Measurements from ENCODE around the gene ERP44.

Gene ERP44

GRCh38 chr9:99929652-99930051, 169.1 kb downstream of the ERP44 start:
- DNase-seq, result no peak

Measured in stimulated activated CD8-positive, alpha-beta memory T cell treated with anti-CD3 and anti-CD28 coated beads, Interleukin-4, amount 100 ng/mL, for 48 hours (primary cell).